Activated T-helper 17 cell treated with anti-CD3 and anti-CD28 coated beads, Interleukin-2, amount 50 U/mL, for 72 hours (primary cell): ENCODE data around the gene PSMB10. TPM values are rescaled to one million over a fixed set of nuclear protein-coding genes. Genes with fewer than 3 reads are reported as not detected.

Experiments
- ATAC-seq: fragments of 150-1000 bp; cut with Tn5 transposase; replicated peaks from 2 replicates; pipeline ENCODE4 v1.10.0; 2021; ENCODE audit warnings: mild to moderate bottlenecking, moderate library complexity
- H3K27ac Mint-ChIP-seq: one replicate; pipeline ENCODE4 v1.8.0; 2022; ENCODE audit warnings: mixed read lengths
- H3K27me3 Mint-ChIP-seq: one replicate; pipeline ENCODE4 v1.8.0; 2022; ENCODE audit warnings: mixed read lengths
- H3K36me3 Mint-ChIP-seq: one replicate; pipeline ENCODE4 v1.8.0; 2022; ENCODE audit warnings: low read depth, mild to moderate bottlenecking, mixed read lengths
- H3K4me1 Mint-ChIP-seq: one replicate; pipeline ENCODE4 v1.8.0; 2022; ENCODE audit warnings: mixed read lengths
- H3K4me3 Mint-ChIP-seq: one replicate; pipeline ENCODE4 v1.8.0; 2022; ENCODE audit warnings: mild to moderate bottlenecking, mixed read lengths
- H3K9me3 Mint-ChIP-seq: one replicate; pipeline ENCODE4 v1.8.0; 2022; ENCODE audit warnings: mixed read lengths
- total RNA-seq, 2 donors: library from RNA; stranded (reverse); gene quantifications; one replicate each; pipeline ENCODE4 v1.2.3, GENCODE V29; 2022

Gene PSMB10
- total RNA-seq, 2 donors from 2014 or later: 201 to 217 TPM

DNA sequence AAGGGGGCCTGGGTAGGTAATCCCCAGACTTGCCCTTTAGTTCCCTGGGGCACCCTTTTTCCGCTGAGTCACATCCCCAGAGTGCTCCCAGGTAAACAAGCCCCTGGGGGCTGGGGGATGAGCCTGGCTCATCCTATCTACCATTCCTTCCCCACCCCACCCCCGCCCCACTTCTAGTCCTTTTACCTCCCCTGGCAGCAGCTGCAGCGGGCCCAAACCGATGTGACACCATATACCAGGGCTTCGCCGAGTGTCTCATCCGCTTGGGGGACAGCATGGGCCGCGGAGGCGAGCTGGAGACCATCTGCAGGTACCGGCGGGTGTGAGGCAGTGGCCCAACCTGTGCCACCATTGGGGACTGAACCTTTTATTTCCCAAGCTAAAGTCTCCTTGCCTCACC, 51.1 kb downstream of the PSMB10 start:
- no peak overlapping the region for H3K27ac Mint-ChIP-seq
- H3K36me3 Mint-ChIP-seq: peaks cover 44% of the 10 kb centered on the region
- no peaks in the 10 kb centered on the region for H3K9me3 Mint-ChIP-seq
- H3K27me3 Mint-ChIP-seq: no peaks in the 10 kb centered on the region
- H3K4me1 Mint-ChIP-seq: no peaks in the 10 kb centered on the region
- ATAC-seq: no peak
- no peak overlapping the region for H3K4me3 Mint-ChIP-seq

DNA sequence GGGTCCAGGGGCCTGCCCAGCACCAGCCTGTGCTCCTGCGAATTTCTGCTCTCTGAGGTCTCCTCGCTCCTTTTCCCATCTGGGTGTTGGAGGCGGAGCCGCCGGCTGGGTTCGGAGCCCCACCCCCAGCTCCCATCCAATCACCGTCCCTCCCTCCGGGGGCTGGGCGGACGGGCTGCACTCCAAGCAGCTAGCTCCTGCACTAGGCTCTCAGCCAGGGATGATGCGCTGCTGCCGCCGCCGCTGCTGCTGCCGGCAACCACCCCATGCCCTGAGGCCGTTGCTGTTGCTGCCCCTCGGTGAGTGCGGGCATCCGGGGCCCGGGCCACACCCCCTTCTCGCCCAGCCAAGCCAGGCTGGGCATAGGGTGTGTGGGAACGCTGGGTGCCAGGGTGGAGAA, 52.0 kb downstream of the PSMB10 start, which contains the start of gene NRN1L:
TSS of gene NRN1L (plus strand) at position 202 of the 400 bp plus-strand sequence. CDS start at position 221, 19 bp downstream.
- no peaks in the 10 kb centered on the region for H3K4me1 Mint-ChIP-seq
- H3K4me3 Mint-ChIP-seq: no peak within 1 kb of the TSS
- no peaks in the 10 kb centered on the region for H3K27me3 Mint-ChIP-seq
- H3K36me3 Mint-ChIP-seq: peaks cover 52% of the 10 kb centered on the region
- no peak for ATAC-seq
- no peaks in the 10 kb centered on the region for H3K9me3 Mint-ChIP-seq
- H3K27ac Mint-ChIP-seq: no peak within 1 kb of the TSS

Other genes with a start within 250 kb of the PSMB10 start
- 10 to 100 TPM; 13.8 to 20.9 TPM for gene GFOD2, start 217.5 kb downstream of the PSMB10 start, total RNA-seq
- gene RANBP10, start 130.3 kb downstream of the PSMB10 start, total RNA-seq: 10 to 100 TPM; 18.4 to 21.0 TPM
- gene TSNAXIP1, start 130.0 kb downstream of the PSMB10 start, total RNA-seq: under 1 TPM in 1 of 2 donors, not detected in 1; 0.26 TPM
- gene THAP11, start 94.5 kb downstream of the PSMB10 start, total RNA-seq: 10 to 100 TPM; 29.9 to 51.6 TPM
- 100 to 1,000 TPM in 1 of 2 donors, 10 to 100 TPM in 1; 82.9 to 175 TPM for gene NUTF2, start 89.9 kb downstream of the PSMB10 start, total RNA-seq
- gene CENPT, start 89.2 kb downstream of the PSMB10 start, total RNA-seq: 10 to 100 TPM; 61.4 to 64.2 TPM
- 100 to 1,000 TPM; 101 to 137 TPM for gene EDC4, start 63.8 kb downstream of the PSMB10 start, total RNA-seq
- 1 to 10 TPM in 1 of 2 donors, not detected in 1; 1.2 TPM for gene NRN1L, start 52.0 kb downstream of the PSMB10 start, total RNA-seq
- 10 to 100 TPM in 1 of 2 donors, 1 to 10 TPM in 1; 7.5 to 11.8 TPM for gene PSKH1, start 43.6 kb downstream of the PSMB10 start, total RNA-seq
- gene CTRL, start 5.0 kb downstream of the PSMB10 start, total RNA-seq: 1 to 10 TPM; 4.0 to 6.1 TPM
- 10 to 100 TPM; 15.0 to 19.1 TPM for gene LCAT, start 7.3 kb upstream of the PSMB10 start, total RNA-seq
- 10 to 100 TPM; 34.6 to 47.0 TPM for gene SLC12A4, start 31.8 kb upstream of the PSMB10 start, total RNA-seq
- under 1 TPM in 1 of 2 donors, not detected in 1; 0.19 TPM for gene DPEP3, start 43.6 kb upstream of the PSMB10 start, total RNA-seq
- 1 to 10 TPM; 2.8 to 7.3 TPM for gene DPEP2, start 62.6 kb upstream of the PSMB10 start, total RNA-seq
- not detected for gene DPEP2NB, start 79.1 kb upstream of the PSMB10 start, total RNA-seq
- 10 to 100 TPM in 1 of 2 donors, 1 to 10 TPM in 1; 7.2 to 18.7 TPM for gene DDX28, start 86.4 kb upstream of the PSMB10 start, total RNA-seq
- 10 to 100 TPM; 24.6 to 35.0 TPM for gene DUS2, start 86.4 kb upstream of the PSMB10 start, total RNA-seq
- gene NFATC3, start 148.5 kb upstream of the PSMB10 start, total RNA-seq: 10 to 100 TPM; 71.1 to 78.1 TPM